RKO (cell line): ENCODE data around the gene CRABP2.

Source experiments
- DNase-seq: peaks from one replicate; pipeline ENCODE4 v3.0.0-alpha.2; 2016; ENCODE audit warnings: low spot score

Gene CRABP2

DNA sequence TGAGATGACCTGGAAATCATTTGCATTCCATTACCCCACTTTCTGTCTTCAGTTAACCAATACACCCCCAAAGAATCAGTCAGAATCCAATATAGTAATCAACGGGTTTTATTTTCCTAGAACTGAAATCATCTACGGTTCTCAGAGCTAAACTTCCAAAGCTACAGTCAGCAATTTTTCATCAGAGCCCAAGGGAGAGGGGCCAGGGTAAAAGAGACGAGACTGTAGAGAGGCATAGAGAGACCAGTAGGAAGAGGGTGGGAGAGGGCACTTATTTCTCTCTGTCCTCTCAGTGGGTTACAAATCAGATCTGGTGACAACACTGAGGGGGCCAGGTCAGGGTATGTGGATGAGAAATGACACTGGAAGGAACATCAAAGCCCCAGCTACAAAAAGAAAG, 36.6 kb upstream of the CRABP2 start:
- no peak for DNase-seq

DNA sequence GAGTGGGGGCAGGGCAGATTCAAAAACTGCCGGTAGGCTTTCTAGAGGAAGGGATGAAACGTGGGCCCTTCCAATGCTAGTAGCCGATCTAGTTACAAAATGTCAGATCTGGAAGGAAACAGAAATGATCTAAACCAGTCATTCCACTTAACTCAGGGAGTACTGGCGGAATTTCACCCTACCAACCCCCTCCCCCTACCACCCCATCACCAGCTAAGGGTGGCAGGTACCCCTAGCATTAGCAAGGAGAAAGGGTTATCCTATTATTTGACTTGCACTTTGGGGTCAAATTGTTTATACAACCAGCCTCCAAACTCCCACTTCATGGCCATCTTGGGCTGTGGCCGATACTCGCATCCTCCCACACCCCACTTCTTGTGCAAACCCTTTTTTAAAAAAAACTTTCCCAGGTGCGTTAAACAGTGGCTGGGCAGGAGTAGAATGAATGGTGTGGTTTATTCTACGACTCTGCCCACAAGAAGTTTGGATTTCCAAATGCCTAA, 36.1 kb upstream of the CRABP2 start:
- DNase-seq = no peak

DNA sequence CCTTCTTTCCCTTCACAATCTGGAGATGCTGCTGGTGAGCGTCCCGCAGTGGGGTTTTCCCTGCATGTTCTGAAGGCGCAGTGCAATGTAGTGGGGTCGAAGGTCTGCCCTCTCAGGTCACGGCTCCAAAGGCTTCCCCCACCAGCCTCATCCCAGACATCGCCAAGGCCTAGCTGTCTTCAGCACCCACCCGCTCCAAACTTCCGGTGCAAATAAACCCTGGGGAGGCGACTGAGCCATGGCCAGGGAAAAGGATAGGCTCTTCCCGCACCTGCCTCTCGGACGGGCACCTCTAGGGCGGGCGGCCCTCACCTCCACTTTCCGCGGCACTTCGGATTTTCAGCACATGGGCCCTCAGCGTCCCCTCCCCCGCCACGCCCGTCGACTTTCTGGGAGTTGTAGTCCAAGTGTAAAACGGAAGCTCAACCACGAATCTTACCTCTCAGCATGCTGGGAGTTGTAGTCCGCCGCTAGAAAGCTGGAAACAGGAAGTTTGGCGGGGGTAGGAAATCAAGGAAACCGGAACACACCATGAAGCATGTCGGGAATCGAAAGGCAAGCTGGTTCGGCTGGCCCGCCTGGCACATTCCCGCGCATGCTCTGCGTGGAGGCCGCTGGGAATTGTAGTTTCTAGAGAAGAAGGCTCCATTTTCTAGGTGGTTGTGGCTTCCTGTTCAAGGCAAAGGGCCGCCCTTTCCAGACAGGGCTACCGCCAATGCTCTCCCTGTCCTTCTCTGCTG, 35.5 kb upstream of the CRABP2 start, which contains the start of gene MRPL24:
TSS of gene MRPL24 (minus strand) at position 348 of the 740 bp plus-strand sequence. CDS start 2,384 bp downstream, outside the sequence.
- DNase-seq = peak; percentile 100

DNA sequence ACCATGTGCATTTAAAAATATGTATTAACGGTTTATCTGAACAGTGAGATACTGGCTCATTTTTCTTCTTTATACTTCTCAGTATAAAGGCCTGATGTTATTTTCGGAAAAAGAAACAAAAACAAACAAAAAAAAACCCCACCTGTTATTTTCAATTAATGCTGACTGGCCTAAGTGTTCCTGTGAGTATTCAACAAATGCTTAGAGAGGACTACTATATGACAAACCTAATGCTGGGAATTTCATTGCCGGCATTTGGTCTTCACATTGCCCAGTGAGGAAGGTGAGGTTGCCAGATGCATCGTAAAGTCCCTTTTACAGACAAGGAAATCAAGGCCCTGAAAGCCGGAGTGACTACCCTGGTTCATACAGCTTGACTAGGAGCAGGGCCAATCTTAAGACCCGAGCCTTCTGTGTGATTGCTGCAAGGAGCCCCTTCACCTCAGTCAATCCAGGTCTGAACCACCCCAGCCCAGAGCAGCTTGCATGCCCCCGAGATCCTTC, 34.9 kb upstream of the CRABP2 start:
- peak; percentile 53 for DNase-seq

DNA sequence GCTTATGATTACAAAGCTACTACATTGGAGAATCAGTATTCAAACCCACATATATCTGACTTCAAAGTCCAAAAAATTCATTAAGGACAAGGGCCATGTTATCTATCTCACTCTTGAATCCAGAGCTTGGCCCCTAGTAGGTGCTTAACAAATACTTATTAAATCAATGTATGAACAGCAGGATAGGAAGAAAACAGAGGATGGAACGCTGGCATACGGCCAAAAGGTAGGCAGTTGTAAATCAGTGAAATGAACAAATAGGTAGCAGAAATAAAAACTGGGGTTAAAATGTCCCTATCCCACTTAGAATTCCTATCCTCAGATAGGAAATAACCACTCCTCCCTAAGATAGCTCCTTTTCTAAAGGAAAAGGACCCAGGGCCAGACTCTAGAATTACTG, 33.5 kb upstream of the CRABP2 start:
- no peak for DNase-seq

DNA sequence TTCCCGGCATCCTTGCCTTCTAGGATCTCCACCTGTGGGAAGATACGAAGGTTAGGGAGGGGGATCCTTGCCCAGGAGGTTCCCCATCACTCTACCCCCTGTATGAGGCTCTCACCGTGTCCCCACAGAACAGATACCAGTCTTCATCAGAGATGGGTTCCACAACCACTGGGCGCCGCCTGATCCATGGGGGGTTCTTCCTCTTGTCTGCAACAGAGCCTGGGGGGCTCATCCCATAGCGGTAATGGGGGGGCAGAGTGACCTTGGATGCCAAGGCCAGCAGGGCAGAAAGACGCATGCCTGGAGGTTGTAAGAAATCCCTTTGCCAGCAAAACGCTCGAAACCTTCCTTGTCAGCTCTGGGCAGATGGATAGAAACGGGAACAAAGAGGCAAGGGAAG, 33.0 kb upstream of the CRABP2 start:
- DNase-seq = no peak

DNA sequence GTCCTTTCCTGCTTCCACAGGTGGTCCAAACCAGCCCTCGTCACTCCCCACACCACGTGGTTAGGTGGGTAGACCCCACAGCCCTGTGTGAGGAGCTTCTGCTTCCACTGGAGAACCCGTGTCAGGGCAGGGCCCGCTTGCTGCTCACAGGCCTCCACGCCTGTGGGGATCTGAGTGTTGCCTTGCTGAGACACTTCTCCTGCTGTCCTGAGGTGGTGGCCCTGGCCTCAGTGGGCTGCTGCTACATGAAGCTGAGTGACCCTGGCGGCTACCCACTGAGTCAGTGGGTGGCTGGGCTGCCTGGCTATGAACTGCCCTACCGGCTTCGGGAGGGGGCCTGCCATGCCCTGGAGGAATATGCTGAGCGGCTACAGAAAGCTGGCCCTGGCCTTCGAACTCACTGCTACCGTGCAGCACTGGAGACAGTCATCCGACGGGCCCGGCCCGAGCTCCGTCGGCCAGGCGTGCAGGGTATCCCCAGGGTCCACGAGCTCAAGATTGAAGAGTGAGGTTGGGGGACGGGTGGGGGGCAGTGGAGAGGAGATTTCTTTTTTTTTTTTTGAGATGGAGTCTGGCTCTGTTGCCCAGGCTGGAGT, 28.7 kb upstream of the CRABP2 start:
- no peak for DNase-seq

DNA sequence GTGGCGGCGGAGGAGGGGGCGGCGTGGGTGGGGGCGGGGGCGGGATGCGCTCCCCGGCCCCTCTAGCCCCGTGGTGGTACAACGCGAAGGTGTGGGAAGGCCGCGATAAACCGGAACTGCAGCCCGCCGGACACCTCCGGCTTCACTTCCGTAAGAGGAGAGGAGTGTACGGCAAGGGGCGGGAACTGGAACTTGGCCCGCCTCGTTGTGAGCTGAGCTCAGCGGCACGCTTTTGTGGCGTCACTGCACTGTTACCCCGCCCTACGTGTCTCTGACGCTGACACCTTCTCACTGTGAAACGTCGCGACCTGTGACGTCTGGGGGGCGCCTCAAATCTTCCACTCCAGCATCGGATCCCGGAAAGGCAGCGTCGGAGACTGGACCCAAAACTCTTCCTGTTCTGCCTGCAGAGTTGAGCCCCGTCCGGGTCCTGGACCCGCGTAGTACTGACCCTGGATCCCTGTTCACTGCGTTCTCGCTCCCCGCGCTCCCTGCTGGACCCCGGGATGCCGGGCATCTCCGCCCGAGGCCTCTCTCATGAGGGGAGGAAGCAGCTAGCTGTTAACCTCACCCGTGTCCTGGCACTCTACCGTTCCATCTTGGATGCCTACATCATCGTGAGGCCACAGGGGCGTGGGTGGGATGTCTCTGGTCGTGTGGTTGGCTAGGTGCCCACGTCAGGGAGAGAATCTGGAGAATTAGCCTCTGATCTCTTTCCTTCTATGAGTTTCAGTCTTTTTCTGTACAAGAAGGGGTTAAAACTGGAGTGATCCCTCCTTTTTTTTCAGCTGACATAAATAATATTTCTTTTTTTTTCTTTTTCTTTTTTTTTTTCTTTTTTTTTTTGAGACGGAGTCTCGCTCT, 23.4 kb upstream of the CRABP2 start, which contains the start of gene ISG20L2:
TSS of gene ISG20L2 (minus strand) at position 168 of the 864 bp plus-strand sequence. CDS start 1,114 bp downstream, outside the sequence.
- peak; percentile 99 for DNase-seq

DNA sequence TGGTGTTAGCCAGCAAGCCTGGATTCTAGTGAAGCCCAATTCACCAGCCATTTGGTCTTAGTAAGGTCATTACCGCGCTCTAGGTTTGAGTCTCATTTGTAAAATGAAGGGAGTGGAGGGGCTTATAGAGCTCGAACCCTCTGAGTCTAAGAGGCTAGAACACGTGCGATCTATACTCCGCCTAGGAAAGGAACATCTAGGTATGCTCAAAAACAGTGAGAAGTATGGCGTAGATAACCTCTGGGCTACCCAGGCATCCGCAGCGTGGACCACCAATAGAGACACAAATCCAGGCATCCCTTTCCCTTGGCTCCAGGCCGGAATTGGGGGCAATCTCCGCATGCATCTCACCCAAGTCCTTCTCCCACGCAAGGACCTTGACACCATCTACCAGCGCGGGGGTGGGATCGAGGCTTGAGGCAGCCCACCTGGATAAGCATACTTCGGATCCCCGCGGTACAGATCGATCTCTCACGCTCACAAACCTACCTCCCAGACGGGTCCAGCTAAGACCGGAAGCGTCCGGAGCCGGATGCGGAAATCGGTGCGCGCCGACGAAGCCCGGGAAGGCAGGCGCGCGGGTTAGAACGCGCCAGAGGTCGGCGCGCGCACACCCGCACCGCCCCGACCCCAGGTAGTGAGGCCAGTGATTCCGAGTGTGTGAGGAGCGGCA, 22.7 kb upstream of the CRABP2 start, which contains the start of gene METTL25B:
TSS of gene METTL25B (plus strand) at position 544 of the 673 bp plus-strand sequence. CDS start 636 bp downstream, outside the sequence.
- DNase-seq = peak; percentile 86

DNA sequence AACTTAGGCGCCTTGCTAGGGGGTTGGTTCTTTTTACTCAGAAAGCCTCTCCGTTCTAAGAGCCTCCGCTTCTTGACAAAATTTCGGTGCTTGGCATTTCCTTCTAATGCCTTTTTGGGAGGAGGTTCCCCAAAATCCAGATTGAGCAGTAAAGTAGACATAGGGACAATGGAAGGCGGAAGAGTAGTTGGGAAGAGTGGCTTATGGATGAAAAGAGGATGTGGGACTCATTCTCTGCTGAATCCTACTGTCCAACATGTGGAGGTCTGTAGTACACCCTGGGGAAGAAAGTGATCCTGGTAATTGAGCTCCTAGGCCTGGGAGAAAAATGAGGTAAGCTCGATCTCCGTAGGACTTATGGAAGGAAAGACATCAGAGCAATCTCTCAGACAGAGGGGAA, 22.1 kb upstream of the CRABP2 start:
- DNase-seq = peak; percentile 56

DNA sequence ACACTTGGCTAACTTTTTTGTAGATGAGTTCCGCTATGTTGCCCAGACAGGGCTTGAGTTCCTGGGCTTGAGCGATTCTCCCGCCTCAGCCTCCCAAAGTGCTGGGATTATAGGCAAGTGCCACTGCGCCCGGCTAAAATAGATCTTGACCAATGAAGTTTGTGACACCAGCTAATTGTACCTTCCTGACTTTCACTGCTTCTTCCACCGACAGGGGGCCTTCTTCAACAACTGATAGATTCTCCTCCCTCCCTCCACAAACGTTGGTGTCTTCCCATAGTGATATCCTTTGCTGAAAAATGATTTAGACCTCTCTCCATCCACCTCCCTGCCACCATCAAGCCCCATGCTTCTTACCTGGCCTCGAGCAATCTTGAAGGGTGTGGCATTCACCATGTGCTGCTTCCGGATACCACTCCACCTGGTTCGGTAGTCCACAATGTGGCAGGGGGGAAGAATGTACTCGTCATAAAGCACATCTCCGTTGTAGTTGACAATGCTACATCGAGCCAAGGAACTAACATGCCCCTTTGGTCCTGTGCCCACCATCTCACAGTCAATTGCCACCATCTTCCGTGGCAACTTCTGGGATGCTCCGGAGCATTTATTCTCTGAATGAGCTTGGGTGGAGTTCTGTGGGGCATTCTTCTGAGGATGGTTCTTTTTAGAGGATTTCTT, 21.3 kb upstream of the CRABP2 start:
- peak; percentile 90 for DNase-seq

DNA sequence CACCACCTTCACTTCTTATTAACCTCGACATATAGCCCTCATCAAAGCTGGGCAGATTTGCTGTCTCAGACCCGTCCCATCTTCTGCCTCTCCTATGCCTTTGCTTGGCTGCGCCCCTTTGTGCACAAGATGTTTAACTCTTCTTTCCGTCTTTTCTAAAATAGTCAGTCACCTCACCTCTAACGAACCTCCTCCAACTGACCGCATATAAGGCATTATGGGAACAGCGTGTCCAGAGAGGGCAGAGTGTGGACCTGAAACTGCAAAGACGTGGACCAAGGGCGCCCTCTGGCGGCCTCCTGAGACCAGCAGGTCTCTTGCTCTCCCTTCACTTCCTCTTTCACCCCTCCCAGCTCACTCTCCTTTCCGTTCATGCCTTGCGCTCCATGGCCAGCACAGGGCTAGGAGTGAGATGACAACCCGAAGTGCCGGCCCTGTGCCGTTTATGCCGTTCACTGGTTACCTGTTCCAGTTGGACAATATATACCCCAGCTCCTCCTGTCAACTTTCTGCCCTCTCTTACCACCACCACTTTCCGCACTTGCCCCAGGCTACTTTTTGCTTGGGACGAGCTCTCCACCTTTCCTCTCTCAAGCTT, 20.4 kb upstream of the CRABP2 start:
- DNase-seq = peak; percentile 95

DNA sequence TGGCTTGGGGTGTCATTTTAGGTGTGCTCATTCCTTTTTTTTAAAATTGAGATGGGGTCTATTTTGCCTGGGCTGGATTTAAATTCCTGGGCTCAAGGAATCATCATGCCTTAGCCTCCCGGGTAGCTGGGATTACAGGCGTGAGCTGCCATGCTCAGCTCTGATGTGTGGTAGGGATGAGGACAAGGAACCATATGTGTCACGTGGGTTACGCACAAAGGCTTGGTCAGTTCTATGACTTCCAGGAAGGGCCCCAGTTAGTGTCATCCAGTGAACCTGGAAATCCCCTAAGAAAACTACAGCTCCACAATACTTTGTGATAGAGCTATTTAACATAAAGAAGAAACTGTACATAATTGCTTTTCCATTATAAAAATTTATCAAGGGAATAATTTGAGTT, 16.2 kb upstream of the CRABP2 start:
- DNase-seq = no peak

DNA sequence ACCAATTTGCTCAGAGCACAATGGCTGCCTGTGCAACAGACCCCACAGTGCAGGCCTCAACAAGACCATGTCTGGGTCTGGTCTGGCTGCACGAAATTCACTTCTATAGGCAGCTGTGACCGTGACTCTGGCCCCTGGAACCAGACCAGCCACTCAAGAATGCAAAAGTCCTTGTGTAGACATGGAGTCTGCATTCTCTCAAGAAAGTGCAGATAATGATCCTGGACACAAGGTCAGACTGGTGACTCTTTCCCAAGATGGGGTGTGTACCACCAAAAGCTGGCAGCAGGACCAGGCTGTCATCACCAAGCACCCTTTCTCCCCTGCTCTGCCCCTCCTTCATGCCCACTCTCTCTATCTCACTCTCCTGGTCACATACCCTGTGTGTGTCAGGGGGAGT, 15.7 kb upstream of the CRABP2 start:
- no peak for DNase-seq

DNA sequence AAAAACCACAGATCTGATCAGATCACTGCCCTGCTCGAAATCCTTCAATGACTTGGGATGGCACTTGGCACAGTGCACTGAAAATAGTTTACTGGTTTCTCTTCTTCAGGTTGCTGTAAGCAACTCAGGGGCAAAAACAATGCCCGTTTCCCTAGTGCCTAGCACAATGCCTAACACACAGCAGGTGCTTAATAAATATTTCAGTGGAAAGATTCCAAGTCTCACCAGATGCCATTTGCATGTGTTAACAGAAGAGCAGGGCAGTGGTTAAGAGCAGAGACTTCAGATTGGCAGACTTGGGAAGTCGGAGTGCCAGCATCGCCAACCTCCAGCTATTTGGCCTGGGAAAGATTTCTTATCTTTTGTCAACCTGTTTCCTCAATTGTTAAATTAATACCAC, 12.0 kb upstream of the CRABP2 start:
- no peak for DNase-seq

DNA sequence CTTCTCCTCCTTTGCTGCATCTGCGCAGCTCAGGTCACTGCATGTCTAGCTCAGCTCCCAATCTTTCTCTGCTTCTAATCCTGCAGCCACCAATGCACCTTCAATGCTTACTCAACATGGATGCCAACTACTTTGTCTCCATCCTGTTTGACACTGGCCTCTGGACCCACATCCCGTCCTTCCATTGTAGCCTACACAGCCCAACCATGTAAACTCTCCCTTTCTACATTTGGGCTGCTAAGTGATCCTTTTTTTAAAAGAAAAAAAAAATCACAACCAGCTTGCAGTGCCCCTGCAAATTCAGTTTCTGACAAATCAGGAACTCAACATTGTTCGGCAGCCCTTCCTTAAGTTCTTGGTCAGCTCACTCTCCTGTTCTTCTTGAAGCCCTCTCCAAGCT, 9.4 kb upstream of the CRABP2 start:
- no peak for DNase-seq

DNA sequence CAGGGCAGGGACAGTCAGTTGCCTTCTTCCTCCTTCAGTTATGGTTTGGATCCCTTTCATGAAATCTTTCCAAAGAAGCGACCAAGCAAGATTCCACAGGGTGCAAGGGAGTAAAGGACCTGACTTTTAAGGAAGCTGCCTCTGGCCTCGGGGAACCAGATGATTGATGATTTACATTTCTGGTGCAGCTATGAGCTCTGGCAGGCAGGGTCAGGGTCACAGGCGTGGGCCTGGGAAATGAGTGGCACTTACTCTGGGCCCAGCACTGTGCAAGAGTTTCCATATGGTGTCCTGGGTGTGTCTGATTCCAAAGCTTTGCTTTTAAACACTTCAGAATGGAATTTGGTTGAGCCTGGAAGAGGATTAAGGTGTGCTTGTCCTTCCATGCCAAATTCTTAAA, 7.2 kb upstream of the CRABP2 start:
- DNase-seq = no peak

DNA sequence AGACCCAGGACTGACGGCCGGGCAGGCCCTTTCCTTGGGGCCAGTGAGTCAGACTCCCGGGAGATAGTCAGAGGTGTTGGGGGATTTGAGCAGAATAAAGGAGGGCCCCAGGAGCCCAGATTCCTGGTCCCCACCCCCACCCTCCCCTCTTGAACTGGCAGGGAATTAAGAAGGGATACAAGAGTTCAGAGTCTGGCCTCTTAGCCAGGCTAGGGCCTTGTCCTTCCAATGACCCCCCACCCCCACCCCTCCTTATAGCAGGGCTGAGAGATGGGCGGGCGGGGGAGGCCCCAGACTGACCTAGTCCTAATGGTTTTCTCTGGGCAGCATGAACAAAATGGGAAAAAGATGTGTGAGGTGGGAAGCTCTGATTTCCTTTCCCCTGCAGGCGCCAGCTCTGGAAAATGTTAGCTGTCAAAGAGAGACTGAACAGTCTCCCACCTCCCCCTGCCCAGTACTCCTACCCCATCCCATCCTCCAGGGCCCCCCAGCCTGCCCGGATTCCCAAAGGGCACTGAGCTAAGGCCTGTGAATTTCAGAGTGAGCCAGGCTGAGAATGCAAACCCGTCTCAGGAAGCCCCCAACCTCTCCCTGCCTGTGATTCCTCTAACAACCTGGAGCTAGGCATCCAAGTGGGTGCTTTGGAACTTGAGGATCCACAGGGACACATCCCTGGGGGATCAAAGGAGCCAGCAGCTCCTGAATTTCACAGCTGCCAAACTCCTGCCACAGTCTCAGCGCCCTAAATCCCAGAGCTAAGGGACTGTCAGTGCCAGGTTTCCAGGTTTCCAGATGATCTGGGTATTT, 5.8 kb upstream of the CRABP2 start:
- no peak for DNase-seq

DNA sequence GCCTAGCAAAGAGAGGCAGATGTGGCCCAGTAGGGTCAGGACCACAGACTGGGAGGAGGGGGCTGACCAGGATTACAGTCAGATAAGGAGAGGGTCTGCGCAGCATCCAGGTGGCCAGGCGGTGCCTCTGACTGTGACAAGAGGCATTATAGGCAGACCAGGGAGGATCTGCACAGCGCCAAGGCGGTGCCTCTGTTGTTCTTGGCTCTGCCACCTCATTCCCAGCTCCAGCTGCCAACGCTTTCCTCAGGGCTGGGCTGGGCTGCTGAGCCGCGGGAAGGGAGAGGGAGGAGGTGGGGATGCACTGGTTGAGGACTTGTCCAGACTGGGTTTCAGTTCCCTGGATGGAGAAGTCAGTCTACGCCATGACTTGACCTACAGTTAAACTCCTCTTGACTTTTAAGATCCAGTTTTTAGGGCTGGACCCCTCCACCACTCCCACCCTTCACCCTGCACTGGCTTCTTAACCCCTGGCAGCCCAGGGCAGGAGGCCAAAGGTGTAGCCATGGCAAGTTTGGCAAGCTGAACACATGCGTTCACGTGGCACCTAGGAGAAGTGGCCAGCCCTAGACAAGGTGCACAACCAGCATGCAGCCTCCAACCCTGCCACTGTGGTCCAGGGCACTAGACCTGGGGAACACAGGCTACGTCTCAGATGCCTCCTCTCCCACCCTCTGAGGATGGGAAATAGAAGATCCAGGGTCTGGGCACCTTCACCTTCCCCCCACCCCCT, 4.5 kb upstream of the CRABP2 start:
- no peak for DNase-seq
